SW480 (cell line): Measurements from ENCODE around the gene TUSC2.

Experiments
- DNase-seq: peaks from one replicate; pipeline ENCODE4 v3.0.0-alpha.2; 2016; ENCODE audit warnings: low spot score

The TUSC2 gene

GRCh38 chr3:50354850-50355249 lies 26.8 kb upstream of the TUSC2 start:
- DNase-seq: no peak

GRCh38 chr3:50354186-50354764 lies 26.3 kb upstream of the TUSC2 start:
- DNase-seq: no peak

- DNase-seq: no peak
Observed at GRCh38 chr3:50353245-50354004, 25.4 kb upstream of the TUSC2 start.

GRCh38 chr3:50352781-50353180 lies 24.8 kb upstream of the TUSC2 start:
- peak; percentile 53 for DNase-seq

- no peak for DNase-seq
Observed at GRCh38 chr3:50351323-50351697, 23.3 kb upstream of the TUSC2 start.

GRCh38 chr3:50350527-50351322 lies 22.7 kb upstream of the TUSC2 start, which contains the start of the genes CYB561D2 and NPRL2:
Gene CYB561D2, plus strand, starts transcription at chr3:50350862. Its CDS starts 572 bp downstream, at chr3:50351434.
Gene NPRL2, minus strand, starts transcription at chr3:50350775. Its CDS starts 123 bp downstream, at chr3:50350652.
- peak; percentile 92 for DNase-seq

- DNase-seq: no peak
Observed at GRCh38 chr3:50350213-50350526, 22.1 kb upstream of the TUSC2 start.

- DNase-seq: peak; percentile 69
Observed at GRCh38 chr3:50347187-50347813, 19.3 kb upstream of the TUSC2 start.

GRCh38 chr3:50345586-50346234 lies 17.7 kb upstream of the TUSC2 start, which contains the start of gene ZMYND10:
Gene ZMYND10, minus strand, starts transcription at chr3:50345732. Its CDS starts 153 bp downstream, at chr3:50345579.
- DNase-seq: peak; percentile 44

GRCh38 chr3:50345008-50345407 lies 17.0 kb upstream of the TUSC2 start:
- DNase-seq: no peak

GRCh38 chr3:50342813-50343633 lies 15.0 kb upstream of the TUSC2 start:
- DNase-seq: no peak

GRCh38 chr3:50341996-50342650 lies 14.1 kb upstream of the TUSC2 start:
- no peak for DNase-seq

- DNase-seq: no peak
Observed at GRCh38 chr3:50341537-50341936, 13.5 kb upstream of the TUSC2 start.

- peak; percentile 52 for DNase-seq
Observed at GRCh38 chr3:50340448-50341329, 12.7 kb upstream of the TUSC2 start, which contains the start of gene RASSF1. Gene RASSF1, minus strand, starts transcription at chr3:50340836. Its CDS starts 31 bp downstream, at chr3:50340805.

GRCh38 chr3:50340147-50340447 lies 12.1 kb upstream of the TUSC2 start:
- DNase-seq: no peak

GRCh38 chr3:50339485-50340146 lies 11.6 kb upstream of the TUSC2 start:
- DNase-seq: no peak

GRCh38 chr3:50338965-50339364 lies 10.9 kb upstream of the TUSC2 start:
- no peak for DNase-seq

- DNase-seq: peak; percentile 99
Observed at GRCh38 chr3:50337175-50337861, 9.3 kb upstream of the TUSC2 start.
